Mammary epithelial cell (primary cell): Measurements from ENCODE around the gene RGS9BP.

ENCODE experiments used
- CTCF ChIP-seq, 2 donors: IDR thresholded peaks in 1 of 2; conservative IDR thresholded peaks in 1 of 2; 2 replicates each; pipeline ENCODE4 v1.5.1; 2011 to 2012; ENCODE audit warnings: inconsistent platforms in 2 of 2, low read length in 2 of 2, mild to moderate bottlenecking in 2 of 2, control low read depth in 1 of 2, low read depth in 1 of 2; ENCODE audit not compliant: insufficient read depth in 1 of 2; ENCODE audit errors: extremely low read depth in 1 of 2
- EZH2 ChIP-seq: IDR thresholded peaks from 2 replicates; pipeline ENCODE4 v1.6.1; 2012; ENCODE audit warnings: low read length, inconsistent platforms, borderline replicate concordance

GRCh38 chr19:32637480-32637879 lies 38.2 kb upstream of the RGS9BP start:
- TF ChIP-seq EZH2 (no peak), CTCF (conservative IDR thresholded peaks at IDR 0.05 in 1 of 2, IDR thresholded peaks at IDR 0.05 in 1 of 2; ENCODE audit: extremely low read depth in 1 of 2, insufficient read depth in 1 of 2, low read depth in 1 of 2, low read length in 2 of 2) (no peak)
